ENCODE data around the gene THRA. TPM values are rescaled to one million over a fixed set of nuclear protein-coding genes. Genes with fewer than 3 reads are reported as not detected.
"Not testable (repeated sequence)": the region's sequence is repeated elsewhere in the genome, so short reads cannot be mapped to it uniquely, and the experiment has no call there.

Gene THRA
- total RNA-seq, 1 donor from 2014 or later, result 22.0 TPM

- peak; percentile 91 for DNase-seq (ENCODE audit: low read depth)
These were observed 50.5 kb downstream of the THRA start for GRCh38 chr17:40113110-40113906.

GRCh38 chr17:40113907-40114245 is 51.1 kb downstream of the THRA start:
- DNase-seq (ENCODE audit: low read depth), result no peak

GRCh38 chr17:40115101-40115436 is 52.3 kb downstream of the THRA start:
- no peak for DNase-seq (ENCODE audit: low read depth)

- peak; percentile 34 for DNase-seq (ENCODE audit: low read depth)
These were observed 58.7 kb downstream of the THRA start, which contains the start of gene MSL1 for GRCh38 chr17:40121181-40122135. TSS of gene MSL1 (plus strand) at chr17:40121971. CDS start at chr17:40122613, 642 bp downstream.

GRCh38 chr17:40122136-40122998 is 59.6 kb downstream of the THRA start:
- DNase-seq (ENCODE audit: low read depth), result no peak

- no peak for DNase-seq (ENCODE audit: low read depth)
These were observed 60.4 kb downstream of the THRA start for GRCh38 chr17:40122999-40123810.

GRCh38 chr17:40123811-40124114 is 61.0 kb downstream of the THRA start:
- no peak for DNase-seq (ENCODE audit: low read depth)

- no peak for DNase-seq (ENCODE audit: low read depth)
These were observed 61.7 kb downstream of the THRA start for GRCh38 chr17:40124279-40125141.

- no peak for DNase-seq (ENCODE audit: low read depth)
These were observed 66.7 kb downstream of the THRA start for GRCh38 chr17:40129498-40129897.

- peak; percentile 69 for DNase-seq (ENCODE audit: low read depth)
These were observed 67.7 kb downstream of the THRA start for GRCh38 chr17:40130352-40131042.

- DNase-seq (ENCODE audit: low read depth), result no peak
These were observed 71.4 kb downstream of the THRA start for GRCh38 chr17:40134184-40134583.

GRCh38 chr17:40135817-40136216 is 73.1 kb downstream of the THRA start:
- DNase-seq (ENCODE audit: low read depth), result no peak

- DNase-seq (ENCODE audit: low read depth), result no peak
These were observed 76.8 kb downstream of the THRA start for GRCh38 chr17:40139566-40140058.

- not testable (repeated sequence) for DNase-seq (ENCODE audit: low read depth)
These were observed 80.4 kb downstream of the THRA start for GRCh38 chr17:40143166-40143565.

Other genes starting within 250 kb of the THRA start
- under 0.01 and 0.17 TPM in 2 replicates for gene IKZF3, start 198.7 kb upstream of the THRA start, total RNA-seq
- gene ZPBP2, start 194.8 kb upstream of the THRA start, total RNA-seq, result not detected in 2 replicates
- 0.35 and 2.2 TPM in 2 replicates for gene GSDMB, start 144.3 kb upstream of the THRA start, total RNA-seq
- 55.2 and 89.6 TPM in 2 replicates for gene ORMDL3, start 135.4 kb upstream of the THRA start, total RNA-seq
- gene LRRC3C, start 135.2 kb upstream of the THRA start, total RNA-seq, result not detected in 2 replicates
- not detected in 2 replicates for gene GSDMA, start 100.0 kb upstream of the THRA start, total RNA-seq
- 89.6 and 121 TPM in 2 replicates for gene PSMD3, start 82.2 kb upstream of the THRA start, total RNA-seq
- gene CSF3, start 47.5 kb upstream of the THRA start, total RNA-seq, result not detected in 2 replicates
- 35.3 and 54.3 TPM in 2 replicates for gene MED24, start 8.6 kb upstream of the THRA start, total RNA-seq
- gene NR1D1, start 37.6 kb downstream of the THRA start, total RNA-seq, result 0.75 TPM in 1 of 2 replicates, not detected in the other
- 21.9 and 47.7 TPM in 2 replicates for gene MSL1, start 59.0 kb downstream of the THRA start, total RNA-seq
- gene CASC3, start 77.6 kb downstream of the THRA start, total RNA-seq, result 19.4 and 31.0 TPM in 2 replicates
- gene RAPGEFL1, start 114.5 kb downstream of the THRA start, total RNA-seq, result 1.8 TPM in 1 of 2 replicates, not detected in the other
- 9.6 and 24.5 TPM in 2 replicates for gene WIPF2, start 156.3 kb downstream of the THRA start, total RNA-seq
- 2.6 and 19.1 TPM in 2 replicates for gene CDC6, start 224.9 kb downstream of the THRA start, total RNA-seq
- 3.5 and 18.5 TPM in 2 replicates for gene RARA, start 246.2 kb downstream of the THRA start, total RNA-seq